Psoas muscle (tissue), 8 donors: ENCODE results near the gene ADRA2B. TPM values are rescaled to one million over a fixed set of nuclear protein-coding genes. Genes with fewer than 3 reads are reported as not detected.

Experiments
- ATAC-seq, 4 donors: fragments of 200-7000 bp; cut with Tn5 transposase; one replicate each; pipeline ENCODE4 v1.9.1; 2020; ENCODE audit warnings: moderate library complexity in 3 of 4, mild to moderate bottlenecking in 2 of 4
- DNase-seq, 2 donors: peaks; one replicate each; pipeline ENCODE4 v3.0.0-alpha.2; 2020
- H3K27ac ChIP-seq: fragments of 200-600 bp; one replicate; pipeline ENCODE4 v1.8.0; 2022
- H3K27me3 ChIP-seq, 3 donors: fragments of 200-600 bp in 1 of 3; one replicate each; pipeline versions ENCODE4 v1.6.1 to v1.8.0; 2013 to 2022; ENCODE audit warnings: low read length in 2 of 3, mild to moderate bottlenecking in 2 of 3, moderate library complexity in 1 of 3; ENCODE audit not compliant: insufficient read depth in 3 of 3
- H3K36me3 ChIP-seq, 2 donors: fragments of 200-600 bp in 1 of 2; one replicate each; pipeline versions ENCODE4 v1.6.1 to v1.8.0; 2013 to 2022; ENCODE audit warnings: low read depth in 1 of 2, mild to moderate bottlenecking in 1 of 2, moderate library complexity in 1 of 2; ENCODE audit not compliant: insufficient read depth in 1 of 2
- H3K4me1 ChIP-seq: fragments of 200-600 bp; one replicate; pipeline ENCODE4 v1.8.0; 2022
- H3K4me3 ChIP-seq: fragments of 200-600 bp; one replicate; pipeline ENCODE4 v1.8.0; 2022; ENCODE audit warnings: mild to moderate bottlenecking
- H3K9me3 ChIP-seq: fragments of 200-600 bp; one replicate; pipeline ENCODE4 v1.8.0; 2022
- WGBS, 3 donors: extraction: QIAGEN DNeasy Blood & Tissue Kit; methylation state at CpG; one replicate each; pipeline versions ENCODE4 v1.1.6 to v1.1.7; 2013; 5-methylcytosine and 5-hydroxymethylcytosine counted together
- intact Hi-C, 2 donors: fragments of 100-400 bp; cut with DNase I; formaldehyde crosslinking; loops; one replicate each; pipeline versions ENCODE4 v1.11.0 to v1.14.2; 2022
- polyA plus RNA-seq, 3 donors: library from polyadenylated mRNA; stranded (reverse); fragments of 200-250 nt; gene quantifications; one replicate each; pipeline ENCODE4 v1.2.3, GENCODE V29; 2013
- total RNA-seq, 4 donors: library from RNA; stranded (reverse); fragmentation: NEBNext Ultra II Directional in 2 of 4; extraction: Animal tissue kit (Norgen Biotek cat#: 25700) in 2 of 4; gene quantifications; one replicate each; pipeline versions ENCODE4 v1.2.1 to v1.2.4, GENCODE V29; 2021 to 2023
- TF ChIP-seq, protein P1 (sequence below): fragments of 200-600 bp; IDR thresholded peaks from one replicate; pipeline ENCODE4 v1.8.0; 2022; ENCODE audit warnings: antibody characterized with exemption
- donor health status: healthy with polysubstance abuse.
- donor health status: DM: no; HTN: no; CAD: no; lungs with moderate emphysema.
- donor health status: Bipolar disorder and iron deficiency.
- donor health status: healthy.
- donor health status: DM: yes; HTN: yes; CAD: no.
- donor health status: DM: no; HTN: no; CAD: no.
- donor health status: DM: no; HTN: no; CAD: no.
- donor health status: DM: yes; HTN: yes; CAD: no.

Gene ADRA2B
- total and polyA plus RNA-seq, 7 donors, result 1.6 to 5.3 (median 2.1) TPM

- H3K9me3 ChIP-seq, result no peaks in the 10 kb centered on the region
- TF ChIP-seq, protein P1, sequence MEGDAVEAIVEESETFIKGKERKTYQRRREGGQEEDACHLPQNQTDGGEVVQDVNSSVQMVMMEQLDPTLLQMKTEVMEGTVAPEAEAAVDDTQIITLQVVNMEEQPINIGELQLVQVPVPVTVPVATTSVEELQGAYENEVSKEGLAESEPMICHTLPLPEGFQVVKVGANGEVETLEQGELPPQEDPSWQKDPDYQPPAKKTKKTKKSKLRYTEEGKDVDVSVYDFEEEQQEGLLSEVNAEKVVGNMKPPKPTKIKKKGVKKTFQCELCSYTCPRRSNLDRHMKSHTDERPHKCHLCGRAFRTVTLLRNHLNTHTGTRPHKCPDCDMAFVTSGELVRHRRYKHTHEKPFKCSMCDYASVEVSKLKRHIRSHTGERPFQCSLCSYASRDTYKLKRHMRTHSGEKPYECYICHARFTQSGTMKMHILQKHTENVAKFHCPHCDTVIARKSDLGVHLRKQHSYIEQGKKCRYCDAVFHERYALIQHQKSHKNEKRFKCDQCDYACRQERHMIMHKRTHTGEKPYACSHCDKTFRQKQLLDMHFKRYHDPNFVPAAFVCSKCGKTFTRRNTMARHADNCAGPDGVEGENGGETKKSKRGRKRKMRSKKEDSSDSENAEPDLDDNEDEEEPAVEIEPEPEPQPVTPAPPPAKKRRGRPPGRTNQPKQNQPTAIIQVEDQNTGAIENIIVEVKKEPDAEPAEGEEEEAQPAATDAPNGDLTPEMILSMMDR, result no peak
- DNase-seq (peak in 1 of 2 donors; percentile 42), ATAC-seq (no peak)
- H3K27me3 ChIP-seq, result no peaks in the 10 kb centered on the region
- no peaks in the 10 kb centered on the region for H3K4me1 ChIP-seq
- H3K27ac ChIP-seq, result no peak overlapping the region
- 89 to 97% (median 91%) methylated on average over 5 of the region's 5 CpGs for WGBS, 3 donors
- intact Hi-C loops, result no loop called here
- H3K36me3 ChIP-seq, result no peaks in the 10 kb centered on the region
- H3K4me3 ChIP-seq, result no peak overlapping the region
These were observed 40.7 kb upstream of the ADRA2B start for GRCh38 chr2:96156926-96157648.

GRCh38 chr2:96156011-96156820 lies 39.8 kb upstream of the ADRA2B start:
- no peaks in the 10 kb centered on the region for H3K27me3 ChIP-seq
- WGBS, 3 donors, result 84 to 87% (median 85%) methylated on average over 10 of the region's 10 CpGs
- ATAC-seq (no peak), DNase-seq (peak in 1 of 2 donors; percentile 45)
- no peaks in the 10 kb centered on the region for H3K9me3 ChIP-seq
- no peak overlapping the region for H3K27ac ChIP-seq
- intact Hi-C loops, result no loop called here
- H3K4me1 ChIP-seq, result no peaks in the 10 kb centered on the region
- H3K36me3 ChIP-seq, result no peaks in the 10 kb centered on the region
- TF ChIP-seq, protein P1, result no peak
- no peak overlapping the region for H3K4me3 ChIP-seq

- H3K36me3 ChIP-seq, result no peaks in the 10 kb centered on the region
- TF ChIP-seq, protein P1, result no peak
- no peak overlapping the region for H3K4me3 ChIP-seq
- no peak overlapping the region for H3K27ac ChIP-seq
- DNase-seq (no peak), ATAC-seq (no peak)
- H3K27me3 ChIP-seq, result no peaks in the 10 kb centered on the region
- intact Hi-C loops, result no loop called here
- H3K4me1 ChIP-seq, result no peaks in the 10 kb centered on the region
- H3K9me3 ChIP-seq, result no peaks in the 10 kb centered on the region
- WGBS, 3 donors, result 84 to 95% (median 87%) methylated on average over 15 to 16 of the region's 16 CpGs
These were observed 38.4 kb upstream of the ADRA2B start for GRCh38 chr2:96154506-96155380.

GRCh38 chr2:96153991-96154431 lies 37.6 kb upstream of the ADRA2B start:
- 80 to 84% (median 83%) methylated on average over 3 to 7 of the region's 7 CpGs for WGBS, 3 donors
- intact Hi-C loops, result no loop called here
- no peak overlapping the region for H3K27ac ChIP-seq

More at GRCh38 chr2:96153991-96154431, 37.6 kb upstream of the ADRA2B start:
- H3K27me3 ChIP-seq, result no peaks in the 10 kb centered on the region
- H3K4me3 ChIP-seq, result no peak overlapping the region
- DNase-seq, result no peak
- H3K4me1 ChIP-seq, result no peaks in the 10 kb centered on the region
- TF ChIP-seq, protein P1, result no peak
- peak in 1 of 4 donors; percentile 17 for ATAC-seq
- no peaks in the 10 kb centered on the region for H3K9me3 ChIP-seq
- no peaks in the 10 kb centered on the region for H3K36me3 ChIP-seq
